OCI-LY7 (cell line): Measurements from ENCODE around the gene RNF19B. TPM values are rescaled to one million over a fixed set of nuclear protein-coding genes. Genes with fewer than 3 reads are reported as not detected.

Experiments used
- BruUV-seq: library from RNA; stranded (reverse); fragments of 400-500 nt; replicated peaks from 2 replicates; lab custom pipeline; 2021; lab: Mats Ljungman, UMichigan
- CTCF ChIA-PET: fragments of 300-600 bp; sonication (Branson Sonifier 250); formaldehyde crosslinking; loops from one replicate; lab custom pipeline; 2022; ENCODE audit warnings: antibody characterized with exemption; ENCODE audit not compliant: unreplicated experiment; lab: Charles Lee
- POLR2A ChIA-PET: fragments of 300-600 bp; sonication (Branson Sonifier 250); formaldehyde crosslinking; loops from one replicate; lab custom pipeline; 2022; ENCODE audit warnings: antibody characterized with exemption; lab: Charles Lee
- DNase-seq: peaks from one replicate; pipeline ENCODE4 v3.0.0-alpha.2; 2015; ENCODE audit warnings: low spot score
- H2AFZ ChIP-seq: fragments of 200-600 bp; sonication (generic), shearing (Covaris generic); 2 replicates; pipeline ENCODE4 v1.6.1; 2014; ENCODE audit warnings: mild to moderate bottlenecking, antibody characterized with exemption, low read length, moderate library complexity
- H3K27ac ChIP-seq: fragments of 200-600 bp; sonication (generic); 2 replicates; pipeline ENCODE4 v1.5.1; 2014; ENCODE audit warnings: mixed run types, low read depth, mild to moderate bottlenecking, moderate library complexity, low read length, inconsistent platforms; ENCODE audit not compliant: poor library complexity, severe bottlenecking
- H3K36me3 ChIP-seq: fragments of 200-600 bp; sonication (generic); 2 replicates; pipeline ENCODE4 v1.6.1; 2014; ENCODE audit warnings: mild to moderate bottlenecking, antibody characterized with exemption, low read length, moderate library complexity, mixed read lengths; ENCODE audit not compliant: insufficient read depth
- H3K4me1 ChIP-seq: fragments of 200-600 bp; sonication (generic); 2 replicates; pipeline ENCODE4 v1.5.1; 2014; ENCODE audit warnings: mild to moderate bottlenecking, low read length; ENCODE audit not compliant: insufficient read depth, poor library complexity, severe bottlenecking
- H3K4me2 ChIP-seq: fragments of 200-600 bp; sonication (generic); 2 replicates; pipeline ENCODE4 v1.6.1; 2014; ENCODE audit warnings: mild to moderate bottlenecking, low read length
- H3K4me3 ChIP-seq: fragments of 200-600 bp; sonication (generic); 2 replicates; pipeline ENCODE4 v1.5.1; 2014; ENCODE audit warnings: mild to moderate bottlenecking, low read depth, low read length; ENCODE audit not compliant: poor library complexity, severe bottlenecking
- H3K79me2 ChIP-seq: fragments of 200-600 bp; sonication (generic); 2 replicates; pipeline ENCODE4 v1.6.1; 2016; ENCODE audit warnings: low read depth, mild to moderate bottlenecking, low read length, moderate library complexity, mixed read lengths; ENCODE audit not compliant: insufficient read depth
- H3K9me2 ChIP-seq: fragments of 200-600 bp; sonication (generic); 2 replicates; pipeline ENCODE4 v1.6.1; 2016; ENCODE audit warnings: mild to moderate bottlenecking, low read length, mixed read lengths; ENCODE audit not compliant: insufficient read depth
- H3K9me3 ChIP-seq: fragments of 200-600 bp; sonication (generic); 2 replicates; pipeline ENCODE4 v1.6.1; 2014; ENCODE audit warnings: mild to moderate bottlenecking, mixed run types, low read length, mixed read lengths
- H4K20me1 ChIP-seq: fragments of 200-600 bp; sonication (generic); 2 replicates; pipeline ENCODE4 v1.6.1; 2014; ENCODE audit warnings: mild to moderate bottlenecking, antibody characterized with exemption, low read length, moderate library complexity, mixed read lengths; ENCODE audit not compliant: insufficient read depth
- EZH2phosphoT487 ChIP-seq: fragments of 200-600 bp; sonication (generic); IDR thresholded peaks from 2 replicates; pipeline ENCODE4 v1.6.1; 2018; ENCODE audit warnings: low read depth, borderline replicate concordance, mild to moderate bottlenecking, mixed run types, antibody characterized with exemption, low read length, moderate library complexity, mixed read lengths
- intact Hi-C: fragments of 100-400 bp; cut with micrococcal nuclease; formaldehyde crosslinking; loops from one replicate; pipeline ENCODE4 v1.10.0; 2022; ENCODE audit not compliant: unreplicated experiment
- total RNA-seq, 2 experiments: library from RNA; depleted of rRNA in 1 of 2; stranded (reverse); fragments of >200 nt in 1 of 2; shearing (Covaris generic) in 1 of 2; gene quantifications; 2 replicates each; pipeline ENCODE4 v1.2.3, GENCODE V29; 2014 to 2022
- TF ChIP-seq, protein P1 (sequence below): fragments of 200-600 bp; sonication (generic); conservative IDR thresholded peaks from 2 replicates; pipeline ENCODE4 v1.5.1; 2014; ENCODE audit warnings: mild to moderate bottlenecking, antibody characterized with exemption, low read length, moderate library complexity, mixed read lengths

Gene RNF19B
- total RNA-seq, 2 experiments from 2014 or later, result 23.0 to 36.8 TPM

DNA sequence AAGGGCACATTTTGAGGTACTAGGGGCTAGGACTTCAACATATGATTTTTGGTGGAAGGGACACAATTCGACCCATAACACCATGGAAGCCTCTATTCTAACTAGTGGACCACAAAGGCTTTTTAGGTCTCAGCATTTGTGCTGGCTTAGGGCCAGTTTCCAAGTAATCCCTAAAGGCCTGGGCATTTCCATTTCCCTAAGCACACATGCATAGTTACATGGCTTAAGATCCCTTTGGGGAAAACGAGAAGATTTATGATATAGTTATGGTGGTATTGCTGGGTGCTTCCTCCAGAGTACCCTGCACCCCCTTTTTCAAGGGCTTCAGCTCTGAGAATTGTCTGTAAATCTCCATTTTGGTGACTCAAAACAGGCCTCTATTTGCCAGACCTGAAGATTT, 35.2 kb downstream of the RNF19B start:
- intact Hi-C loops, result no loop called here
- H3K4me2 ChIP-seq, result no peak overlapping the region
- BruUV-seq, result no TSS peak

DNA sequence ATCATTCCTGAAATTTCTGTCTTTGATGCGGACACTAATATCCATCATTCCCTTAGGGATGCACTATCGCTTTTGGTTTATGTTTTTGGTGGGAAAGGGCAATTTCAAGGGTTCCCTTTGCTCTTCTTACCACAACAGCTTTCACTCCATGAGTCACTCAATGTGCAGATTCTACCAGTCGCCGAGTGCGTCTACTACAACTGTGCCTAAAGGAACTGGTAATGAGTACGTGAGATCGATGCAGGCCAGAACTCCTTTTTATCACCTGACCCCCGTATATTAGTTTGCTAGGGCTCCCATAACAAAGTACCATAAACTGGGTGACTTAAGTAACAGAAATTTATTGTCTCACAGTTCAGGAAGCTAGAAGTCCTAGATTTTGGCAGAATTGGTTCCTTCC, 35.9 kb downstream of the RNF19B start:
- no peak overlapping the region for H3K4me3 ChIP-seq
- H3K36me3 ChIP-seq, result peaks cover 8% of the 10 kb centered on the region; the same call in 1 of the 2 replicates
- intact Hi-C loops, result no loop called here
- H3K27ac ChIP-seq, result no peak overlapping the region
- TF ChIP-seq EZH2phosphoT487, result no peak
- TF ChIP-seq, protein P1, sequence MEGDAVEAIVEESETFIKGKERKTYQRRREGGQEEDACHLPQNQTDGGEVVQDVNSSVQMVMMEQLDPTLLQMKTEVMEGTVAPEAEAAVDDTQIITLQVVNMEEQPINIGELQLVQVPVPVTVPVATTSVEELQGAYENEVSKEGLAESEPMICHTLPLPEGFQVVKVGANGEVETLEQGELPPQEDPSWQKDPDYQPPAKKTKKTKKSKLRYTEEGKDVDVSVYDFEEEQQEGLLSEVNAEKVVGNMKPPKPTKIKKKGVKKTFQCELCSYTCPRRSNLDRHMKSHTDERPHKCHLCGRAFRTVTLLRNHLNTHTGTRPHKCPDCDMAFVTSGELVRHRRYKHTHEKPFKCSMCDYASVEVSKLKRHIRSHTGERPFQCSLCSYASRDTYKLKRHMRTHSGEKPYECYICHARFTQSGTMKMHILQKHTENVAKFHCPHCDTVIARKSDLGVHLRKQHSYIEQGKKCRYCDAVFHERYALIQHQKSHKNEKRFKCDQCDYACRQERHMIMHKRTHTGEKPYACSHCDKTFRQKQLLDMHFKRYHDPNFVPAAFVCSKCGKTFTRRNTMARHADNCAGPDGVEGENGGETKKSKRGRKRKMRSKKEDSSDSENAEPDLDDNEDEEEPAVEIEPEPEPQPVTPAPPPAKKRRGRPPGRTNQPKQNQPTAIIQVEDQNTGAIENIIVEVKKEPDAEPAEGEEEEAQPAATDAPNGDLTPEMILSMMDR, result no peak
- POLR2A ChIA-PET, result interaction anchor here (0.9 kb wide), 1 partner anchor 422 kb away, joined by 3 read pairs; no protein-coding TSS in a partner anchor
- no peaks in the 10 kb centered on the region for H3K9me3 ChIP-seq
- H3K4me1 ChIP-seq, result peaks cover 3% of the 10 kb centered on the region
- DNase-seq, result no peak
- H3K9me2 ChIP-seq, result no peaks in the 10 kb centered on the region
- no peak overlapping the region for H3K4me2 ChIP-seq
- H3K79me2 ChIP-seq, result no peaks in the 10 kb centered on the region
- CTCF ChIA-PET, result no interaction called here
- no TSS peak for BruUV-seq
- no peak overlapping the region for H2AFZ ChIP-seq
- H4K20me1 ChIP-seq, result no peaks in the 10 kb centered on the region

More for the DNA sequence above, 35.2 kb downstream of the RNF19B start:
- ChIA-PET CTCF (no interaction called here), POLR2A (interaction anchor here (0.9 kb wide), 1 partner anchor 423 kb away, joined by 3 read pairs; no protein-coding TSS in a partner anchor)
- TF ChIP-seq, protein P1, result no peak
- TF ChIP-seq EZH2phosphoT487, result no peak
- no peaks in the 10 kb centered on the region for H3K9me3 ChIP-seq
- no peak overlapping the region for H3K27ac ChIP-seq
- H3K9me2 ChIP-seq, result no peaks in the 10 kb centered on the region
- no peaks in the 10 kb centered on the region for H3K79me2 ChIP-seq
- no peak for DNase-seq
- peaks cover 5% of the 10 kb centered on the region for H3K4me1 ChIP-seq
- H3K36me3 ChIP-seq, result peaks cover 14% of the 10 kb centered on the region
- H4K20me1 ChIP-seq, result no peaks in the 10 kb centered on the region
- no peak overlapping the region for H3K4me3 ChIP-seq
- H2AFZ ChIP-seq, result no peak overlapping the region

DNA sequence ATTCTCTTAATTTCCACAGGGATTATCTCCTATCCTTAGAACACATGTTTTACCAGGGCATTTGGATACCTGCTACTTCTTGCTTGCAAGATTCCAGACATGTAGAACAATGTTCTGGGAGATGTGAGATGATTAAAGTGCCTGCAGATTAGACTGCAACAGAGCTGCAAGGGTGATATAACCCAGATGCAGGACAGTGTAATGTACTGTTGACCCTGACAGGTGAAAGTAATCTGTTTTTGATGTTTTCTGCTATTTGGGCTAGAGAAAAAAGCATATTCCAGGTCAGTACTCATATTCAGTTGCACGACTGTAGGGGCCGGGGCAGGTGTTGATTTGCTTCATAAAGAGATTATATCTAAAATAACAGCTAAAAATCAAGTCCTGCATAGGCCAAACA, 36.3 kb downstream of the RNF19B start:
- intact Hi-C loops, result no loop called here
- Histone ChIP-seq H3K4me2 (no peak overlapping the region), H3K36me3 (peaks cover 4% of the 10 kb centered on the region; the same call in 1 of the 2 replicates), H3K9me2 (no peaks in the 10 kb centered on the region), H4K20me1 (no peaks in the 10 kb centered on the region), H2AFZ (no peak overlapping the region), H3K9me3 (no peaks in the 10 kb centered on the region), H3K4me1 (no peaks in the 10 kb centered on the region), H3K79me2 (no peaks in the 10 kb centered on the region), H3K27ac (no peak overlapping the region), H3K4me3 (no peak overlapping the region)
- TF ChIP-seq, protein P1, result no peak
- no peak for TF ChIP-seq EZH2phosphoT487
- ChIA-PET POLR2A (no interaction called here), CTCF (no interaction called here)
- DNase-seq, result no peak
- BruUV-seq, result no TSS peak
